Measurements from ENCODE around the gene EMC9. TPM values are rescaled to one million over a fixed set of nuclear protein-coding genes. Genes with fewer than 3 reads are reported as not detected.

EMC9 gene
- total and polyA plus RNA-seq, 4 donors, result 4.6 to 29.4 (median 20.0) TPM

DNA sequence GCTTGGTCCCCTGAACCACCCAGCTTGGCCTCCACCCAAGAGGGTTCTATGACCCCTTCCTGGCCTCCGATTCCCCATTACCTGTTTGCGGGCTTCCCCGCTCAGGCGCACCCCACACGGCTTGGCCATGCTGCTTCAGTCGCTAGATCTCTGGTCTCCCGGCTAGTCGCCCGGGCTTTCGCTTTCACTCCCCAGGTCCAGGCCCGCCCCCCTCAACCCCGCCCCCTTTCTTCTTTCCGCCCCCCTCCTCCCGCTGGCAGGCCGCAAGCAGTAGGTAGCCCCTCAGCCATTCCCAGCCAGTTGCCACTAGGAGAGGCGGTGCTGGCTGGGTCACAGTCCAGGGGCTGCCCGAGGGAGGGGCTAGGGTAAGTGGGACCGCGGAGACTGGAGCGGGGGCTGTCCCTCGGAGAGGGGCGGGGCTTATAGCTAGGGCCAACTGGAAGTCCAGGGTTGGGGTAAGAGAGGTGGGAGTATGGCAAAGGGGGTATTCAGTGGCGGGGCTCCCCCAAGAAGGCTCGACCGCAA is 5.1 kb upstream of the EMC9 start, which contains the start of gene PSME2:
PSME2 (minus strand) TSS at position 158 of the 525 bp plus-strand sequence; CDS start at position 129, 29 bp downstream.
- H3K36me3 ChIP-seq (ENCODE audit: control insufficient read depth in 4 of 4, insufficient read depth in 4 of 4, low read length in 4 of 4), result peaks cover 10 to 41% (median 30%) of the 10 kb centered on the region in 4 donors
- peak within 1 kb of the TSS; percentile 94 for H3K4me3 ChIP-seq
- peaks cover 8 to 25% (median 12%) of the 10 kb centered on the region in 5 donors for H3K4me1 ChIP-seq (ENCODE audit: control insufficient read depth in 5 of 5, insufficient read depth in 5 of 5, low read length in 5 of 5)
- WGBS, 2 donors, result 0 to 1% methylated on average over 25 of the region's 25 CpGs
- no peaks in the 10 kb centered on the region for H3K9me3 ChIP-seq (ENCODE audit: control insufficient read depth in 4 of 4, insufficient read depth in 3 of 4, low read length in 3 of 4)
- DNase-seq, result peak; percentile 98 to 99 (median 98)
- ATAC-seq (ENCODE audit: insufficient read depth, low FRiP score), result peak; percentile 84
- H3K27me3 ChIP-seq (ENCODE audit: control insufficient read depth in 3 of 3, insufficient read depth in 3 of 3, low read length in 2 of 3), result no peaks in the 10 kb centered on the region
- TF ChIP-seq, protein P1, sequence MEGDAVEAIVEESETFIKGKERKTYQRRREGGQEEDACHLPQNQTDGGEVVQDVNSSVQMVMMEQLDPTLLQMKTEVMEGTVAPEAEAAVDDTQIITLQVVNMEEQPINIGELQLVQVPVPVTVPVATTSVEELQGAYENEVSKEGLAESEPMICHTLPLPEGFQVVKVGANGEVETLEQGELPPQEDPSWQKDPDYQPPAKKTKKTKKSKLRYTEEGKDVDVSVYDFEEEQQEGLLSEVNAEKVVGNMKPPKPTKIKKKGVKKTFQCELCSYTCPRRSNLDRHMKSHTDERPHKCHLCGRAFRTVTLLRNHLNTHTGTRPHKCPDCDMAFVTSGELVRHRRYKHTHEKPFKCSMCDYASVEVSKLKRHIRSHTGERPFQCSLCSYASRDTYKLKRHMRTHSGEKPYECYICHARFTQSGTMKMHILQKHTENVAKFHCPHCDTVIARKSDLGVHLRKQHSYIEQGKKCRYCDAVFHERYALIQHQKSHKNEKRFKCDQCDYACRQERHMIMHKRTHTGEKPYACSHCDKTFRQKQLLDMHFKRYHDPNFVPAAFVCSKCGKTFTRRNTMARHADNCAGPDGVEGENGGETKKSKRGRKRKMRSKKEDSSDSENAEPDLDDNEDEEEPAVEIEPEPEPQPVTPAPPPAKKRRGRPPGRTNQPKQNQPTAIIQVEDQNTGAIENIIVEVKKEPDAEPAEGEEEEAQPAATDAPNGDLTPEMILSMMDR (IDR thresholded peaks at IDR 0.05; ENCODE audit: control extremely low read depth, extremely low read depth), result no peak
- H3K27ac ChIP-seq (ENCODE audit: low read depth in 1 of 2, low read length in 1 of 2), result peak within 1 kb of the TSS; percentile 89 to 93
- H3K9ac ChIP-seq (ENCODE audit: insufficient read depth in 1 of 2, low read length in 2 of 2), result peak within 1 kb of the TSS in 1 of 2 donors; percentile 85

DNA sequence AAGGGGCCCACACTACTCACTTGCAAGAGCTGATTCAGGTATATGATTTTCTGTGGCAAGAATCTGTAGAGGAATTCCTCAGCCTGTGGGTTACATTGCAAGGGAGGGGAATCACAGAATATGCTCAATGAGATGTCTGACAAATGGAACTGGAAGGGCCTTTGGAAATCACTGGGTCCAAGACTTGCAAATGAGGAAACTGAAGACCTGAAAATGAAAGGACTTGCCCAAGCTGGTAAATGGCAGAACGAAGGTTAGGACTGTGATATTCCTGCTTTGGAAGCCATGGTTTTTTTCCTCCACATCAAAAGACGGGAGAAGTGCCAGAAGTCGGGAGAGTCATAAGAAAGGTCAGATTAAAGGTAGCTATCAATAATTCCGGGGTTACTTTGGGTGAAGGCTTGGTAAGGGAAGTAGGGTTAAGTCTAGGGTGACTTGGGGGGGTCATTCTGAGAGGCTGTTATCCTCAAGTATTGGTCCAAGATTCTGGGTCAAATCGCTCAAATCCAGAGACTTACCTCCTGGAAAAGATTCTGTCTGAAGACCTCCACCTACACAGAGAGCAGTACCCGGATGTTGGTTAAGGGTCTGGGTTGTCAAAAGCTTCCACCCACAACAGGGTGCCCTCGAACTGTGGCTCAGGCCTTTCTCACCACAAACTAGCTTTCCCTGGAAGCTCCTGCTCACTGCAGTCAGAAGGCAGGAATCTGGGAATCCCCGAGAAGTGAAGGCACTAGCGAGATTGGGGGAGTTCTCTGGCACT is 4.5 kb upstream of the EMC9 start:
- no peak for DNase-seq
- no peak for ATAC-seq (ENCODE audit: insufficient read depth, low FRiP score)
- Histone ChIP-seq H3K4me3 (peak overlapping the region; percentile 71), H3K27ac (ENCODE audit: low read depth in 1 of 2, low read length in 1 of 2) (peak overlapping the region; percentile 79 to 91), H3K27me3 (ENCODE audit: control insufficient read depth in 3 of 3, insufficient read depth in 3 of 3, low read length in 2 of 3) (no peaks in the 10 kb centered on the region), H3K4me1 (ENCODE audit: control insufficient read depth in 5 of 5, insufficient read depth in 5 of 5, low read length in 5 of 5) (peaks cover 8 to 26% (median 12%) of the 10 kb centered on the region in 5 donors), H3K9me3 (ENCODE audit: control insufficient read depth in 4 of 4, insufficient read depth in 3 of 4, low read length in 3 of 4) (no peaks in the 10 kb centered on the region), H3K9ac (ENCODE audit: insufficient read depth in 1 of 2, low read length in 2 of 2) (peak overlapping the region in 1 of 2 donors; percentile 85), H3K36me3 (ENCODE audit: control insufficient read depth in 4 of 4, insufficient read depth in 4 of 4, low read length in 4 of 4) (peaks cover 5 to 34% (median 23%) of the 10 kb centered on the region in 4 donors)
- 8 to 20% methylated on average over 9 of the region's 9 CpGs for whole genome bisulfite sequencing, 2 donors
- TF ChIP-seq, protein P1 (IDR thresholded peaks at IDR 0.05; ENCODE audit: control extremely low read depth, extremely low read depth), result no peak

DNA sequence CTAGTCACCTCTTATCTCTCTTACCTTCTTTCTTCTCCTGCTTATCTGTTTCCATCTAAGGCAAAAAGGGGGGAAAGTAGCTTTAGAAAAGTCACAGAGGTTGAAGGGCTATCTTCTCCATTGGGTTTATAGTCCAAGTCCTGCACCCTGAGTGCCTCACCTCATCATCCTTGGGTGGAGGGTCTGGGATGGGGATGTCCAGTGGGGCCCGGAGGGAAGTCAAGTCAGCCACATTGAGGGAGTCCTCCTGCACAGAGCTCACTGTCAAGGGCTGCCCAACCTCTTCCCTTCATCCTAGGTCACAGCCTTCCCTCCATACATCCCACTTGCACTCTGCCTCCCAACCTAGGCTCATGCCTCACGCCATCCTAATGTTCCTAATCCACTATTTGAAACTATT is 3.8 kb upstream of the EMC9 start:
- TF ChIP-seq, protein P1 (IDR thresholded peaks at IDR 0.05; ENCODE audit: control extremely low read depth, extremely low read depth), result no peak
- peaks cover 8 to 30% (median 11%) of the 10 kb centered on the region in 5 donors for H3K4me1 ChIP-seq (ENCODE audit: control insufficient read depth in 5 of 5, insufficient read depth in 5 of 5, low read length in 5 of 5)
- no peaks in the 10 kb centered on the region for H3K27me3 ChIP-seq (ENCODE audit: control insufficient read depth in 3 of 3, insufficient read depth in 3 of 3, low read length in 2 of 3)
- DNase-seq (no peak), ATAC-seq (ENCODE audit: insufficient read depth, low FRiP score) (no peak)
- peaks cover 3 to 28% (median 17%) of the 10 kb centered on the region in 4 donors for H3K36me3 ChIP-seq (ENCODE audit: control insufficient read depth in 4 of 4, insufficient read depth in 4 of 4, low read length in 4 of 4)
- no peak overlapping the region for H3K4me3 ChIP-seq
- 91 to 100% methylated on average over 2 of the region's 2 CpGs for WGBS, 2 donors
- H3K27ac ChIP-seq (ENCODE audit: low read depth in 1 of 2, low read length in 1 of 2), result no peak overlapping the region
- H3K9ac ChIP-seq (ENCODE audit: insufficient read depth in 1 of 2, low read length in 2 of 2), result no peak overlapping the region
- no peaks in the 10 kb centered on the region for H3K9me3 ChIP-seq (ENCODE audit: control insufficient read depth in 4 of 4, insufficient read depth in 3 of 4, low read length in 3 of 4)
